Chondrocyte (in vitro differentiated cells): ENCODE data around the gene ORC1. TPM values are rescaled to one million over a fixed set of nuclear protein-coding genes. Genes with fewer than 3 reads are reported as not detected.
"Not testable (repeated sequence)": the region's sequence is repeated elsewhere in the genome, so short reads cannot be mapped to it uniquely, and the experiment has no call there.

Experiments used
- DNase-seq: peaks from one replicate; pipeline ENCODE4 v3.0.0; 2021; ENCODE audit warnings: mixed read lengths, low spot score
- H3K27ac Mint-ChIP-seq: one replicate; pipeline ENCODE4 v1.8.0; 2021; ENCODE audit warnings: mild to moderate bottlenecking, moderate library complexity, mixed read lengths; ENCODE audit not compliant: unreplicated experiment
- H3K27me3 Mint-ChIP-seq: 2 replicates; pipeline ENCODE4 v1.8.0; 2021; ENCODE audit warnings: low read depth, mixed read lengths
- H3K36me3 Mint-ChIP-seq: 2 replicates; pipeline ENCODE4 v1.8.0; 2021; ENCODE audit warnings: low read depth, mixed read lengths
- H3K4me1 Mint-ChIP-seq: 2 replicates; pipeline ENCODE4 v1.8.0; 2021; ENCODE audit warnings: low read depth, mild to moderate bottlenecking, mixed read lengths
- H3K4me3 Mint-ChIP-seq: one replicate; pipeline ENCODE4 v1.8.0; 2021; ENCODE audit warnings: mild to moderate bottlenecking, moderate library complexity, mixed read lengths; ENCODE audit not compliant: unreplicated experiment
- H3K9me3 Mint-ChIP-seq: 2 replicates; pipeline ENCODE4 v1.8.0; 2021; ENCODE audit warnings: low read depth, mixed read lengths
- total RNA-seq: library from RNA; stranded (reverse); gene quantifications from 3 replicates; pipeline ENCODE4 v1.2.1, GENCODE V29; 2021
- TF ChIP-seq, protein P1 (sequence below): fragments of 200-600 bp; sonication (generic); IDR thresholded peaks from 2 replicates; pipeline ENCODE4 v1.5.0; 2021; ENCODE audit warnings: antibody characterized with exemption, mild to moderate bottlenecking, moderate library complexity

Gene ORC1
- total RNA-seq, 1 donor from 2014 or later, result 1.2 TPM

- Mint-ChIP-seq H3K4me1 (peaks cover 10% of the 10 kb centered on the region), H3K36me3 (no peaks in the 10 kb centered on the region), H3K9me3 (no peaks in the 10 kb centered on the region), H3K27ac (no peak overlapping the region), H3K4me3 (no peak overlapping the region), H3K27me3 (no peaks in the 10 kb centered on the region)
- TF ChIP-seq, protein P1, sequence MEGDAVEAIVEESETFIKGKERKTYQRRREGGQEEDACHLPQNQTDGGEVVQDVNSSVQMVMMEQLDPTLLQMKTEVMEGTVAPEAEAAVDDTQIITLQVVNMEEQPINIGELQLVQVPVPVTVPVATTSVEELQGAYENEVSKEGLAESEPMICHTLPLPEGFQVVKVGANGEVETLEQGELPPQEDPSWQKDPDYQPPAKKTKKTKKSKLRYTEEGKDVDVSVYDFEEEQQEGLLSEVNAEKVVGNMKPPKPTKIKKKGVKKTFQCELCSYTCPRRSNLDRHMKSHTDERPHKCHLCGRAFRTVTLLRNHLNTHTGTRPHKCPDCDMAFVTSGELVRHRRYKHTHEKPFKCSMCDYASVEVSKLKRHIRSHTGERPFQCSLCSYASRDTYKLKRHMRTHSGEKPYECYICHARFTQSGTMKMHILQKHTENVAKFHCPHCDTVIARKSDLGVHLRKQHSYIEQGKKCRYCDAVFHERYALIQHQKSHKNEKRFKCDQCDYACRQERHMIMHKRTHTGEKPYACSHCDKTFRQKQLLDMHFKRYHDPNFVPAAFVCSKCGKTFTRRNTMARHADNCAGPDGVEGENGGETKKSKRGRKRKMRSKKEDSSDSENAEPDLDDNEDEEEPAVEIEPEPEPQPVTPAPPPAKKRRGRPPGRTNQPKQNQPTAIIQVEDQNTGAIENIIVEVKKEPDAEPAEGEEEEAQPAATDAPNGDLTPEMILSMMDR, result no peak
- DNase-seq, result no peak
These were observed 4.1 kb downstream of the ORC1 start for GRCh38 chr1:52400131-52400530.

DNA sequence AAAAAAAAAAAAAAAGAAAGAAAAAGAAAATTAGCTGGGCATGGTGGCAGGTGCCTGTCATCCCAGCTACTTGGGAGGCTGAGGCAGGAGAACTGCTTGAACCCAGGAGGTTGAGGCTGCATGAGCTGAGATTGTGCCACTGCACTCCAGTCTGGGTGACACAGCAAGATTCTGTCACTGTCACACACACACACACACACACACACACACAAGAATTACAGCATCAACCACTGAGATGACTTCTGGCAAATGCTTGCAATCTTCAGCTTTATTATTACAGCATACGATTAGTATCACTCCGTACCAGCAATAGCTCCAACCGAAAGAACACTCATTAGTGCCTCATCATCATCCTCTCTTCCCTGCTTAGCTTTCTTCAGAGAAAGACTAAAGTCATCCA lies 4.6 kb downstream of the ORC1 start:
- Mint-ChIP-seq H3K36me3 (no peaks in the 10 kb centered on the region), H3K4me3 (no peak overlapping the region)

GRCh38 chr1:52393174-52393573 lies 11.0 kb downstream of the ORC1 start:
- no peak for DNase-seq
- H3K36me3 Mint-ChIP-seq, result no peaks in the 10 kb centered on the region
- H3K4me3 Mint-ChIP-seq, result no peak overlapping the region
- TF ChIP-seq, protein P1, result no peak
- no peaks in the 10 kb centered on the region for H3K9me3 Mint-ChIP-seq
- H3K27ac Mint-ChIP-seq, result no peak overlapping the region
- no peaks in the 10 kb centered on the region for H3K4me1 Mint-ChIP-seq
- no peaks in the 10 kb centered on the region for H3K27me3 Mint-ChIP-seq

More for the DNA sequence above, 4.6 kb downstream of the ORC1 start:
- H3K27me3 Mint-ChIP-seq, result no peaks in the 10 kb centered on the region
- no peak overlapping the region for H3K27ac Mint-ChIP-seq
- no peaks in the 10 kb centered on the region for H3K9me3 Mint-ChIP-seq
- no peak for DNase-seq
- TF ChIP-seq, protein P1, result no peak
- peaks cover 10% of the 10 kb centered on the region for H3K4me1 Mint-ChIP-seq

DNA sequence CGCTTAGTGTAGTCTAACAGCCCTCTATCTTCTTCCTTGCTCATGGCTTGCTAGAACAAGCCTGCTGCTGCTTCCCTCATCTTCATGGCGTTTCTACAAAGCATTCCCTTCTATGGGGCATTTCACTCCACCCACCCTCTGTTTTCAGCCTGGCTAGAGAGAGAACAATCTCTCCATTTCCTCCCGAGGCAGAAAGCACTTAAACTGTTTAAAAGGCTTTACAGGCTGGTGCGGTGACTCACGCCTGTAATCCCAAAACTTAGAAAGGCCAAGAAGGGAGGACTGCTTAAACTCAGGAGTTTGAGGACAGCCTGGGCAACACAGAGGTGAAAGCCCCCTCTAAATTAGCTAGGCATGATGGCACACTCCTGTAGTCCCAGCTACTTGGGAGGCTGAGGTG lies 17.8 kb downstream of the ORC1 start:
- Mint-ChIP-seq H3K27me3 (no peaks in the 10 kb centered on the region), H3K27ac (no peak overlapping the region), H3K4me1 (no peaks in the 10 kb centered on the region), H3K4me3 (no peak overlapping the region), H3K36me3 (peaks cover 2% of the 10 kb centered on the region), H3K9me3 (no peaks in the 10 kb centered on the region)
- DNase-seq, result no peak
- TF ChIP-seq, protein P1, result no peak

GRCh38 chr1:52385376-52385775 lies 18.8 kb downstream of the ORC1 start:
- Mint-ChIP-seq H3K36me3 (peaks cover 2% of the 10 kb centered on the region), H3K9me3 (no peaks in the 10 kb centered on the region), H3K27me3 (no peaks in the 10 kb centered on the region), H3K4me3 (no peak overlapping the region), H3K27ac (no peak overlapping the region), H3K4me1 (no peaks in the 10 kb centered on the region)
- TF ChIP-seq, protein P1, result no peak
- no peak for DNase-seq

- not testable (repeated sequence) for H3K4me3 Mint-ChIP-seq, H3K27ac Mint-ChIP-seq, H3K36me3 Mint-ChIP-seq
These were observed 34.4 kb downstream of the ORC1 start for GRCh38 chr1:52369851-52370250.

More at GRCh38 chr1:52369851-52370250, 34.4 kb downstream of the ORC1 start:
- H3K9me3 Mint-ChIP-seq, H3K27me3 Mint-ChIP-seq, DNase-seq: not testable (repeated sequence)
- peaks cover 14% of the 10 kb centered on the region for H3K4me1 Mint-ChIP-seq
